Activated T-cell treated with anti-CD3 and anti-CD28 coated beads for 1 hour (primary cell): Measurements from ENCODE around the gene PAQR9.
A peak's percentile ranks its signal among the peaks of the same experiment; 100 is the strongest.
"Not testable (repeated sequence)": the region's sequence is repeated elsewhere in the genome, so short reads cannot be mapped to it uniquely, and the experiment has no call there.

Source experiments
- DNase-seq: peaks from one replicate; pipeline ENCODE4 v3.0.0-alpha.2; 2020; ENCODE audit warnings: low read depth

Gene PAQR9, protein sequence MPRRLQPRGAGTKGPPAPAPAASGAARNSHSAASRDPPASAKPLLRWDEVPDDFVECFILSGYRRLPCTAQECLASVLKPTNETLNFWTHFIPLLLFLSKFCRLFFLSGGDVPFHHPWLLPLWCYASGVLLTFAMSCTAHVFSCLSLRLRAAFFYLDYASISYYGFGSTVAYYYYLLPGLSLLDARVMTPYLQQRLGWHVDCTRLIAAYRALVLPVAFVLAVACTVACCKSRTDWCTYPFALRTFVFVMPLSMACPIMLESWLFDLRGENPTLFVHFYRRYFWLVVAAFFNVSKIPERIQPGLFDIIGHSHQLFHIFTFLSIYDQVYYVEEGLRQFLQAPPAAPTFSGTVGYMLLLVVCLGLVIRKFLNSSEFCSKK

DNA sequence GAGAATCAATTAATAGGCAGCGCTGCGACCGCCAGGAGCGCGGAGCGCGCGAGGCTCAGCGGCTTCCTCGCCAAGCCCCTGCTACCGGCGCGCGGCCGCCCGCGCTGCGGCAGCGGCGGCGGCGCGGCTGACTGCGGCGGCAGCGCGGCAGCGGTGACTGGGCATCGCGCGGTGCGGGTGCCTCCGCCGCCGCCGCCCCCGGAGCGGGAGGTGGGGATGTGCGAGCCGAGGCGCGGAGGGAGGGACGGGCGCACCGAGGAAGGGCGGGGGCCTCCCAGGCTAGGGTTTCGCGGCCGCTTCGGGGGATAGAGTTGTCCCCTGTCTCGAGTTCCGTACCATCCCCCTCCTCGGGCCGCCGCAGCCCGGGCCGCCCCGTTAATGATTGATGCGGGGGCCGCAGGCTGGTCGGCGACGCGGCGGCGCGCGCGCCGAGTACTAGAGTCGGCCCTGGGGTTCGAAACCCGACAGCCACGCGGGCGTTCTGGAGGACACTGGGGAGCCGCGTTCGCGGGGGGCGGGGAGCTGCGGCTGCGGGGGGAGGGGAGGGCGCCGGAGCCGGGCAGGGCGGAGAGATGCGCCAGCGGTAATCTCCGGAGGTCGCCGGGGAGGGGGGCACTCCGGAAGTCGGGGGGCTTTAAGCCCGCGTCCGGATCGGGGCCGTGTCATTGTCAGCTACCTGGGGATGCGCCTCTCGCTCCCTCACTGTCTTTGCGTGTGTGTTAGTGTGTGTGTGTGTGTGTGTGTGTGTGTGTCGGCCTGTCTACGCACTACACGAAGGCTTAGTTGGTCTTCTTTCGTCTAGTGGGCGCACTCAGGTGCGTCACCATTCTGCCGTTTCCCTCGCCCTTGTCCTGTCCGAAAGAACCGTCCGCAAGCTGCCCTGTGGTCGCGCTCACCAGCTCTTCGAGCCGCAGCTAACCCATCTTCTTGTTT, at the start of gene PAQR9:
Gene PAQR9 (minus strand): TSS at position 159 of the 933 bp plus-strand sequence. CDS start 338 bp downstream, outside the sequence.
- DNase-seq, result no peak

DNA sequence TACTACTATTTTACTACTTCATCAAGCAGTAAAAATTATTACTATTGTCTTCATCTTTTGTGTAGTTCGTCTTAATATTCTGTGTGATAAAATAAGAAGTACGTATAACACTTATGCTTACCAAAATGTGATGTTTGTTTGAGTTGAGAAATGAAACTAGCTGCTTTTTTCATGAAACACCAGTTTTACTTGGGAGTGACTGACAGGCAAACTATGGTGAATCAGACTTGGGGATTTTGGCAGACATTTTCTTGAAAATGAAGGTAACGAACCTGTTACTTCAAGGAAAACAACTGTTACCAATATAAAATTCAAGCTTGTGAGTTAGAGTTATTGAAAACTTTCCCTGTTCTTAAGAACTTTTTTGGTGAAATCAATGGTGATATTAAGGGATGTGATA, 48.2 kb upstream of the PAQR9 start:
- DNase-seq, result no peak

DNA sequence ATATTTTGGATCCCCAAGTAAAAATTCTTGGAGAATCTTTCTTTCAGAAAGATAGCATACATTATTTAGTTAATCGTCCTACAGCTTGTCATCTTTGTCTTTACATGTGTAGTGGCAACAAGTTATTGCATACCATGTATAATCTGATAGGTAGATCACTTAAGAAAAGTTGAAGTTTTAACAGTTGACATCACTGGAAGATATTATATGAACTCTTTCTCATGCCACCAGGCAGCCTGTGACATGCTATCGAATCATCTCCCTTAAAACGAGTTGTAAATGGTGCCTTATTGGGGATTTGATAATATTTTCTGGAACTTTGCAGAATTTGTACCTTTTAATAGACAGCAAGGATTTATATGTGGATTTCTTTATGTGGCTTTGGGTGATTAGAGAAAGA, 46.5 kb upstream of the PAQR9 start:
- no peak for DNase-seq

DNA sequence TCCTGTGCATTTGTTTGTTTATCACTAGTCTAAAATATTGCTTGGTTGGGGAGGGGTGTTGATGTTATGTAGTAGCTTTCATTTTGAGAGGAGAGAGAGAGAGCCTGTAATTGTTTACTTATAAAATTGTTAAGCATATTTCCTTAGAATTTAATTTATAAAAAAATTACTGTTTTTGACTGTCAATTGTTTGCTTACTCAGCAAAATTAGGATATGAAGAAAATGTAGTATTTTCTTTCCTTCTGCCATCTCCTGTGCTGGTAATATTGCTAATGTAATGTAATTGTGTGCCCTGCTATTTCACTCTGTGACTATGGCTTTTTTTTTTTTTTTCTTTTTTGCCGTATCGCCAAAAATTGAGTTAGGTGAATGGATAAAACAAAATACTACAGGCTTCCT, 41.3 kb upstream of the PAQR9 start:
- no peak for DNase-seq

DNA sequence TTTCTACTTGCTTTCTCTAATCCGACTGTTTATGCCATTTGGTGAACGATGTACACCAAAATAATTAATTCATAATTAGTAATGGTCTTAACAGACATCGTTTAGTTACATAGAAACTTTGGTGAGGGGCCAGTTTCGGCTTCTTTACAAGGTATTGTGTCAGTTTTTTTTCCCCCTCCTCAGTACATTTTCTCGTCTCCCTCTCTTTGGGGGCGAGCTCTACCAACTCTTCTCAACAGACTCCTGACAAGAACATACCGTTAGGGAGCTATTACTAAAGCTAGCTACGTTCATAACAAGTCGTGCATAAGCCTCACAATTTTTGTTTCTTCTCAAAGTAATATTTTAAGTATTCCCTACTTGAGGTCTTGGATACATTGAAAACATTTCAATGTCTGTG, 39.3 kb upstream of the PAQR9 start:
- DNase-seq, result no peak

DNA sequence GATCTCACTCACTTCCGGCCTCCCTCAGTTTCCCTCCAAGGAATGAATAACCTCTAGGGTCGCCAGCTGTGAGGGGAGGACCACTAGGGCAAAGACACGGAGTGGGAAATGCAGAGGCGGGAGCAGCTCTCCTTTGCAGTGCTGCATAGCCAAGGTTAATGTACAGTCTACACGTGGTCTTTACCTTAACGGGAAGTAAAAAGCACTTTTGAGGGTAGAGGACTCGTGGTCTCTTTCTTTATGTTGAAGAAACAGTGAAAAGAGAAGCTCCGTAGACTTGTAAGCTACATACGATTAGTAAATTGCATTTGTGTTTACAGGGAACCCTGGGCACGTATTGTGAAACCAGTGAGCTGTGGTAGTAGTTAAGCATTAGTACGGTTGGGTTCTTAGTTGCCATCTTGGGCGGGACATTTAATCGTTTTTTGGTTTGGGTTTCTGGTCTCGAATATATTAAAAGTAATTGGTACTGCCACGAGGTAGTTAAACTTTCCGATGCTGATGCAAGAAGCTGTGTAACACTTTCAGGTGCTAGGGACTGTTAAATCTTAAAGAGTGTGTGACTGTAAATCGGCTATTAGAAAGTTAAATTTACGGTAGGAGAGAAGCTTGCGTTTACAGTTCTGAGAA, 38.7 kb upstream of the PAQR9 start:
- no peak for DNase-seq

DNA sequence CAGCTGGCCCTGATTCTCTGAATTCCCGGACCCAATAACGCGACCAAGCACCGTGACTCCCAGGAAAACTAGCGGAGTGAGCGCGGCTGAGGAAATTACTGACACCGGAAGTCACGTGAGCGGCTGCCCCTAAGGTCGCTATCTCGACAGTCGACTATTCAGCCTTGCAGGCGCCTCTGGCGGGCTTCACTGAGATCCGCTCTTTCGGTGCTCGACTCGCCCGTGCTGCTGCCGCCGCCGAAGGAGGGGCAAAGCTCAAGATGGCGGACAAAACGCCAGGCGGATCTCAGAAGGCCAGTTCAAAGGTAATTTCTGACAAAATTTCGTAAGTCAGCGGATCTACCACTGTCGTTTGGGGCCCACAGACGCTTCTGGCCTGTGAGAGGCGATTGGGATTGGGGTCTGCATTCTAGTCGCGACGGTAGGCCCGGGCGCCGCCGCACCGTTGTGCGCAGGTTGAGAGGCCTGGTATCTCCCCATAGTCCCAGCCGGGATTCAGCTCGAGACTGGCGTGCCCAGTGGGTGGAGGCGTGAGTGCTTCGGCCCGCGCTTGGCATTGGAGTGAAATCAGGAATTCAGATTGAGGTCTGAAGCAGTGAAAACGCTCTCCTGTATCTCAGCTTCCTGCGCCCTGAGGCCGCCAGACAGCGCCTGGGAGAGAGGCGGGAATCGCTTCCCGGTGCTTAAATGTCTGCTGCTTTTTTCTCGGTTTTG, 38.1 kb upstream of the PAQR9 start, which contains the start of gene U2SURP:
Gene U2SURP (plus strand): TSS at position 202 of the 714 bp plus-strand sequence. CDS start 59 bp downstream, at position 261.
- peak; percentile 82 for DNase-seq

DNA sequence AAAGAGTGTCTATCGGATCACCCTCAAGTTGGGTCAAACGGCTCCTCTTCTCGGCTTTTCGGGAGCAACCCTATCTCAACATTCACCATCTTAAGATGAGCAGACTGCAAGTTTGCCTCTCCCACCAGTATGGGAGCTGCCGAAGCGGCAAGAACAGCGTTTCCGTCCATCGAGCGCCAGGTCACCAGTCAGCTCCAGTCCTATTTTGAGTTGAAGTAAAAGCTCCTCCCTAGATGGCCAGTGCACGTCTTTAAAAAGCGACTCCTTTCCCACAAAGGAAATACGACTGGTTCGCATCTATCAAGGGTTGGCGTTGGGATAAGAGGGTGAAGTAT, 37.5 kb upstream of the PAQR9 start:
- no peak for DNase-seq

DNA sequence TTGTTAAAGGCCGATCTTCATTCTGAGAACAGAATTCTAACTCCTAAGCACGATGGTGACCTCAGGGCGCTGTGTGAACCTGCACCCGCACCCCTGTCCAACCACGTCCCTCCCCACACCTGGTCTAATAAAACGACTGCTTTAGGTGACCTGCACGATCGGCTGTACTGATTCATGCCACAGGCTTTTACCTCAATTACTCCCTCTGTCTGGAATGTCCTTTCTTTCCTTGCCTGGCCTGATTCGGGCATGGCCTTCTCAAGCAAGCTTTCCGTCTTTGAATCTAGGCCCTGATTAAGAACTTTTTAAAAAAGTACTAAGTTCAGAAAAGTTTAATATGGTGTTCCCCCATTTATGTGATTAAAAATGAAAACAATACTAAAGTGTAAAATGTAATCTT, 37.1 kb upstream of the PAQR9 start:
- DNase-seq, result no peak

DNA sequence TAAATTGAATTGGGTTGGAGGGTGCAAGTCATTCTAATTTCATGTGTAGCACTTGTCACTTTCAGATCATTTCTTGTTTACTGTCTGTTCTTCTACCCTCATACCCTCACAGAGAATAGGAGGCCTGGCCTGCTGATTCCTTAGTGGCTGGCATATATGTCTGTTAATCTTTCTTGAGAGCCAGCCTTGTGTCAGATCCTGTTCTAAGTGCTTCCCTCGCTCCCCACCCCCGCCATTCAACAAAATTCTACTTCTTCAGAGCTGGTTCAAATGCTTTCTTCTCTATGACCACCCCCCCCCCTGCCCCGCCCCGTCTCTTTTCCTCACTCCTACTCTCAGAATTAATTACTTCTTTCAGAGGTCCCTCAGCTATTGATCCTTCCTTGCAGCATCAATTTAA, 36.4 kb upstream of the PAQR9 start:
- DNase-seq, result no peak

DNA sequence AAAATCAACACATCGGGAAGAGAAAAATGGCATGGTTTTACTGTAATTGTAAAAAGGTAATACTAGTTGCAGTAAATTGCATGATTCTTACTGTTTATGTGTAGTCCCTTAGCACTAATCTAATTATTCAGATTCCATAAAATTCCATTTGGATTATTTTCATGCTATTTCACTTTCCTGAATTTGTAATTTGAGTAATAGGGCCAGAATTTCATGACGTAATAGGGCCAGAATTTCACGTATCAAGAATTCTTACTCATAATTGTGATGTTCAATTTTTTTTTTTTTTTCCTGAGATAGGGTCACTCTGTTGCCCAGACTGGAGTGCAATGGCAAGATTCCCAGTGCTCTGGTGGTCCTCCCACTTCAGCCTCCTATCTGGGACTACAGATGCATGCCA, 35.0 kb upstream of the PAQR9 start:
- no peak for DNase-seq

DNA sequence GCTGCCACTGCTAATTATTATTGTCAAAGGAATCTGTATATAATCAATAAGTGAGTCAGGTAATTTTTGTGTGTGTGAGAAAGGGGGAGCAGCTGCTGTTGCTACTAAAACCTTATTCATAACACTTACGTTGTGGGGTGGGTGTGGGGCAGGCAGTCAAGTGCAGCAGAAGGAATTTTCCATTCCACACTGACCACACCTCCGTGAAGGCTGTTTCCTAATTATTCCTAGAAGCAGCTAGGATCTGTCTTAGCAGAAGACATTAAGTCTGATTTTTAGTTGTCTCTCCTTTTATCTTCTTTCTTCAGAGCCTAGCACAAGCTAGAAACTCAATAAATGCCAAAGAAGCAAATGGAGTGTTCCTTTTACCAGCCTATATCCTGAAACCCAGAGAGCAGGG, 33.9 kb upstream of the PAQR9 start:
- no peak for DNase-seq

DNA sequence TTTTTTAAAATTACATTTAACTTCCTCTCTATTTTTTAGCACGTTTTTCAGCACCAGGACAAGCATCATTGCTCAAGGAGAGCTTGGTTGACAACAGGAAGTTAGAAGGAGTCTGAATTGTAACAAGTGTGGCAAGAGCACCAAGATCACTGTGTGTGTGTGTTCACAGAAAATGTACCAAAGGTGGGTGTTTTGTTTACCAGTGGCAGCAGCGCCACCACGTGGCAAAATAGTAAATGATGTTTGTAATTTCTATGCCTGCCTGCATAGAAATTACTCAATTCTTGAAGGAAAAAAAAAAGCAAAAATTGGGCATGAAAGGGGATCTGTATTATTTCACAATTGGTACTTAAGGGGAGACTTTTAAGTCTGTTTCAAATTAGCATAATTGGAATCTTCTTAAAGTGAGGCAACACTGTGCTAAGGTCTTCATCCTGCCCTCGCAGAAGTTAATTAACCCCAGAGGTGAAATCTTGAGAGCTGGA, 30.5 kb upstream of the PAQR9 start:
- peak; percentile 54 for DNase-seq

DNA sequence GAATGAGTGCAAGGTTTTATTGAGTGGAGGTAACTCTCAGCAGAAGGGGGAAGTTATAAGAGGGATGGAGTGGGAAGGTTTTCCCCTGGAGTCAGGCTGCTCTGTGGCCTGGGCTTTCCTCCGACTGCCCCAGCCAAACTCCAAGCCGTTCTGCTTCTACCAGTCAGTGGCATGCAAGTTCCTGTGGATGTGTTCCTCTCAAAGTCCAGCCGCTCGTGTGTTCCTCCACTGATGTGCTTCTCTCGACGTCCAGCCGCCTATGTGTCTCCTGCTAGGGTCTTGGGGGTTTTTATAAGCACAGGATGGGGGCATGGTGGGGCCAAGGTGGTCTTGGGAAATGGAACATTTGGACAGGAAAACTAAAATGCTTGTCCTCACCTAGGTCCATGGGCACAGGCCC, 28.8 kb upstream of the PAQR9 start:
- no peak for DNase-seq

DNA sequence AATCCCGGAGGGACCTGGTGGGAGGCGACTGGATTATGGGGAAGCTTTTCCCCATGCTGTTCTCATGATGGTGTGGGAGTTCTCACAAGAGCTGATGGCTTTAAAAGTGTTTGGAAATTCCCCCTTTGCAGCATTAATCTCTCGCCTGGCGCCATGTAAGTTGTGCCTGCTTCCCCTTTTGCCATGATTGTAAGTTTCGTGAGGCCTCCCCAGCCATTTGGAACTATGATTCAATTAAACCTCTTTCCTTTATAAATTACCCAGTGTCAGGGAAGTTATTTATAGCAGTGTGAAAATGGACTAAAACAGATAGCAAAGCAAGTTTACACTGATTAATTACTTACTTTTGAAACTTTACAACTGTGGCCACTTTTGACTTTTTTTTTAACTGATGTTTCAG, 27.2 kb upstream of the PAQR9 start:
- no peak for DNase-seq

DNA sequence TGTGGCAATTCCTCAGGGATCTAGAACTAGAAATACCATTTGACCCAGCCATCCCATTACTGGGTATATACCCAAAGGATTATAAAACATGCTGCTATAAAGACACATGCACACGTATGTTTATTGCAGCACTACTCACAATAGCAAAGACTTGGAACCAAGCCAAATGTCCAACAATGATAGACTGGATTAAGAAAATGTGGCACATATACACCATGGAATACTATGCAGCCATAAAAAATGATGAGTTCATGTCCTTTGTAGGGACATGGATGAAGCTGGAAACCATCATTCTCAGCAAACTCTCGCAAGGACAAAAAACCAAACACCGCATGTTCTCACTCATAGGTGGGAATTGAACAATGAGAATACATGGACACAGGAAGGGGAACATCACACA, 25.4 kb upstream of the PAQR9 start:
- DNase-seq, result not testable (repeated sequence)

DNA sequence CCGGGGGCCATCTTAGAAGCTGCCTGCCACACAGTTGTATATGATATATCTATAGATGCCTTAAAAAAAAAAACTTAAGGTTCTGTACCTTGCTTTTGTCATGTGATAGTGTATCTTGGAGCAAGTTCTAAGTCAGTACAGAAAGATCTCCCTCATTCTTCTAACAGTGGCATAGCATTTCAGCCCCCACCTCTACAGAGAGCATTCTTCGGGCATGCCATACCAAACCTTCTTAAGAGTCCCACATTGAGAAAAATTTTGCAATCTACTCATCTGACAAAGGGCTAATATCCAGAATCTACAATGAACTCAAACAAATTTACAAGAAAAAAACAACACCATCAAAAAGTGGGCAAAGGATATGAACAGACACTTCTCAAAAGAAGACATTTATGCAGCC, 24.7 kb upstream of the PAQR9 start:
- not testable (repeated sequence) for DNase-seq

DNA sequence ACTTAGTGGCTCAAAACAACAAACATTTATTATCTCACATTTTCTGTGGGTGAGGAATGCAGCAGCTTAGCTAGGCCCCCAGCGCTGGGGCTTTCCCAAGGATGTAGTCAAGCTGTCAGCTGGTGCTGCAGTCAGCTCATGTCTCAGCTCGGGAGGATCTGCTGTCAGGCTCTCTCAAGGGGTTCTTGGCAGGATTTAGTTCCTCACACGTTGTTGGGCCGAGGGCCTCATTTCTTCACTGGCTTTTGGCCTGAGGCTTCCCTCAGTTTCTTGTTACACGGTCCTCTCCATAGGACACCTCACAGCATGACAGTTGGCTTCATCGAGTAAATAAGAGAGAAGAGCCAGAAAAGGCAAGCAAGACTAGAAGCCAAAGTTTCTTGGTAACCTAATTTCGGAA, 24.2 kb upstream of the PAQR9 start:
- no peak for DNase-seq

DNA sequence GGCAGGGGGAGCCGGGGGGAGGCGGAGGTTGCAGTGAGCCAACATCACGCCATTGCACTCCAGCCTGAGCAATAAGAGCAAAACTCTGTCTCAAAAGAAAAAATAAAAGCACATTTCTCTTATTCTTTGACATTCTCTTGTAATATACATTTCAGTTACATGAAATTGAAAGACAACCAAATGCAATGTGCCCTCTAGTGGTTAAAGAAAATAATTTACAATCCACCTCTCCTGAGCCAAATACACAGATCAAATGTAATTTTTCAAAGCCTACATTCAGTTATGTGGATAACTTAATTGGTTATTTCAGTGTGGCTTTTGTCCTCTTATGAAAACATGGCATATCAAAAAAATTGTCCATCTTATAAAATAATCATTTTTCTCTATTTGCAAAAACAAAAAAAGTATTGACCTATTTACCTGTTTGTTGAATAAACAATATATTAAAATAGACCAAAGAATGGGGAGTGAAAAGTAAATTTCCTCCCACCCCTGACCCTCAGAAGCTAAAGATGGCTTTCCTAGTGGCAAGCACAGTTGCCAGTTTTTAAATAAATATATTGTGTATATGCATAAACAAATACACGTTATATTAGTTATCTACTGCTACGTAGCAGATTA, 23.7 kb upstream of the PAQR9 start:
- DNase-seq, result no peak

DNA sequence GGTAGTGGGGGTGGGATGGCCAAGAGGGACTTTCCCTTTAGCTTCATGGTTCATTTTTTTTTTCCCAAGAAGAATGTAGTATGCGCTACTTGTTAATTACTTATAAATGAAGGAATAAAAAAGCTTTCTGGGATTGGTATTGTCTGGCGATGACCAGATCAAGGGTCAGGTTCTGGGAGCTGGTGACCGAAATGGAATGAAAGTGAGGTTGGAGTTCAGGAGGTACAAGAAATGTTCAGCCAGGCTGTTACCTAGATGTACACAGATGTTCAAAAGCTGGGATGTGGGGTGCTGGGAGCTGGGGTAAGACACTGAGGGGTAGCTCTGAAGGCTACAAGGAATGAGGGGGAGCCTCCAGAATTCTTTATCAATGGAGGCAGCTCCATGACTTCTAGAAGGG, 20.8 kb upstream of the PAQR9 start:
- no peak for DNase-seq

DNA sequence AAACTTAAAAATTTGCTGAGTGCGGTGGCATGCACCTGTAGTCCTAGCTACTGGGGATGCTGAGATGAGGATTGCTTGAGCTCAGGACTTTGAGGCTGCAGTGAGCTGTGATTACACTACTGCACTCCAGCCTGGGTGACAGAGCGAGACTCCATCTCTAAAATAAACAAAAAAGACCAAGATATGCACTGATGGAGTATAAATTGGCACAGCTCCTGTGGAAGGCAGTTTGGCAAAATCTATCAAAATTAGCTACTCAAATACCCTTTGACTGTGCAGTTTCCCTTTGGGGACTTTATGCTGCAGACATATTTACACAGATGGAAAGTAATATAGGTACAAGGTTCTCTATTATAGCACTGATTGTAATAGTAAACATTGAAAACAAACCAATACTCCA, 19.8 kb upstream of the PAQR9 start:
- no peak for DNase-seq
